Measurements from ENCODE around the gene DNAJA4.
"Not testable (repeated sequence)": the region's sequence is repeated elsewhere in the genome, so short reads cannot be mapped to it uniquely, and the experiment has no call there.

DNAJA4 gene

GRCh38 chr15:78244893-78245292 is 19.5 kb upstream of the DNAJA4 start:
- no peak for DNase-seq

- DNase-seq: not testable (repeated sequence)
These were observed 19.0 kb upstream of the DNAJA4 start for GRCh38 chr15:78245392-78245791.

- DNase-seq: not testable (repeated sequence)
These were observed 18.3 kb upstream of the DNAJA4 start for GRCh38 chr15:78245976-78246620.

DNA sequence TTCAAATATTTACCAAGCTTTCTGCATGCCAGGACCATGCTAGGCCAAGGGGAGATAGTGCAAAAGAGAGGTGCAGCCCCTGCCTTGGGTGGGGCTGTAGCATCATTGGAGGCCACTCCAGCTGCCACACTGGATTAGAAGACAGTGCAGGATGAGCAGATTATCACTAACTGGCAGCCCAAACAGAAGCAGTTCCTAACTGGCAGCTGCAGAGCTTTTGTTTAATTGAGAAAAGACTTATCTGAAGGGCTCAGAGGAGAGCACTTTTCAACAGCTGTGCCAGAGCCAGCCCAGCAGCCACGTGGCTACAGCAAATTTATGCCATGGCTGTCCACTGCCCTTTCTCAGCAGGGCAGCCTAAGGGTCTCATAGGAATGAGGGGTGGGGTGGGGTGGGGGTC is 16.5 kb upstream of the DNAJA4 start:
- DNase-seq: no peak

DNA sequence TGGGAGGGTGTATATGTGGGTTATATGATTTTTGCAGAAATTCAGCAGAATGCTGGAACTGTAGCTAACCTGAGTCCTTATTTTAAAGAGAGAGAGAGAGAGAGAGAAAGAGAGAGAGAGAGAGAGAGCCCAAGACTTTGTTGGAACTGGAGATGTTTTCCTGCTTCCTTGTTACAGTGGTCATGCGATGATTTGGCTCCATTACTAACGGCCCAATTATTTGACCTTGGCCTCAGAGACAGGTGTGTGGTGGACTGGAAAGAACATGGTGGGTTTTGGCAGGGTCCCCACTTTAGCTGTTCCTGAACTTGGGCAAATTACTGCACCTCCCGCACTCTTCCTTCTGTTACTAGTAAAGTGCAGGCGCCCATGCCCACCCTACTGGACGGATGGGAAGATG is 15.2 kb upstream of the DNAJA4 start:
- no peak for DNase-seq

DNA sequence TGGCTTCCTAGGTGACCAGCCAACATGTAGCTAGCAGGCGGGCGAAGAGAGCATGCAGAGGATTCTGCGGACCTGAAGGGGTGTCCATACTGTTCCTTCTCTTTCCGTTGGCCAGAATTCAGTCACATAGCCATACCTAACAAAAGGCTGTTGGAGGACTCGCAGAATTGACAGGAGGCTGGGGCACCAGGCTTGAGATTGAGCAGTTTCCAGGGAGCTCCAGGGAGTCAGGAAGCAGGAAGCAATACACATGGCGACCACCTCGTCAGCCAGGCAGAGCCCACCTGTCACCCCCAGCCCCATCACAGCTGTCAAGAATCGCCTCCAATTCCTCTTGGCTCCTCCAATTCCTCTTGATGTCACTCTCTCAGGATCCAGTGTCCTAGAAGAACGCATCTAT is 13.2 kb upstream of the DNAJA4 start:
- DNase-seq: no peak

DNA sequence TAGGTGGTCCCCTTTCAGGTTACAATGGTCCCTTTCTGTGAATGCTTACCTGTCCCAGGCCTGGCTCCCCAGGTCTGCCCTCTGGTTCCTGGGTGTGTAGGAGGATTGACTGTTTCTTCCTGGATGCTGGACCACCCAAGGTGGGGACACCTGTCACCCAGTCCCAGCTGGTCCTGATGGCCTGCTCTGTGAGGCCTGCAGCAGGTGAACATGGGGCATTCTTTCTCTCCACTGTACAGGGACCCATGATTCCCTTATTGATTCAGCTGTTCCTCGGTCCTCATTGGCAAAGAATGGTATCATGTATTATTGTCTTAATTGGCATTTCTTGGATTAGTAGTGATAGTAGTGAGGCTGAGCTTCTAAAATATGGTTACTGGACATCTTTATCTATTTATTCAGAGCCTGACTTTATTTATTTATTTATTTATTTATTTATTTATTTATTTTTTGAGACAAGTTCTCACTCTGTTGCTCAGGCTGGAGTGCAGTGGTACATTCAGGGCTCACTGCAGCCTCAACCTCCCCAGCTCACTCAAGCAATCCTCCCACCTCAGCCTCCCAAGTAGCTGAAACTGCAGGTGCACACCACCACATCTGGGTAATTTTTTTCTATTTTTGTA is 8.8 kb upstream of the DNAJA4 start:
- DNase-seq: no peak

GRCh38 chr15:78256044-78256437 is 8.3 kb upstream of the DNAJA4 start:
- DNase-seq: no peak

- no peak for DNase-seq
These were observed 6.7 kb upstream of the DNAJA4 start for GRCh38 chr15:78257681-78258080.

- DNase-seq: no peak
These were observed 5.1 kb upstream of the DNAJA4 start for GRCh38 chr15:78259232-78259631.

GRCh38 chr15:78260489-78260888 is 3.9 kb upstream of the DNAJA4 start:
- no peak for DNase-seq

DNA sequence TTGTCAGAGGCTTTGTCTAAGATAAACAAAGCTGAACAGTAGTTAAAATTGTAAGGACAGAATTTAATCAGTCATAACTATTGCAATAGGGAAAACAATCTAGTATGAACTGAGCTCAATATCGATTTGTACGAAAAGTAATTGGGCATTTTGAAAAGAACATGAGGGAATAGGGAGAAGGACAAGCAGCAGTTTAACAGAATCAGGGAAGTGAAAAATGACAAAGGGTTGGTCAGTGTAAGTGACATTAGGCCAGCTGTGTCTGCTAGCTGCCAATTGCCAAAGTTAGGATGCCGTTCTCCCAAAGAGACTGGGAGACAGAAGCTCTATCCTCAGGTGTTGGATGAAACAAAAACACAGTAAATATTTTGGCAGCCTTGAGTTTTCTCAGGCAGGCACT is 3.3 kb upstream of the DNAJA4 start:
- DNase-seq: no peak

- no peak for DNase-seq
These were observed 996 bp upstream of the DNAJA4 start for GRCh38 chr15:78263351-78263781.

DNA sequence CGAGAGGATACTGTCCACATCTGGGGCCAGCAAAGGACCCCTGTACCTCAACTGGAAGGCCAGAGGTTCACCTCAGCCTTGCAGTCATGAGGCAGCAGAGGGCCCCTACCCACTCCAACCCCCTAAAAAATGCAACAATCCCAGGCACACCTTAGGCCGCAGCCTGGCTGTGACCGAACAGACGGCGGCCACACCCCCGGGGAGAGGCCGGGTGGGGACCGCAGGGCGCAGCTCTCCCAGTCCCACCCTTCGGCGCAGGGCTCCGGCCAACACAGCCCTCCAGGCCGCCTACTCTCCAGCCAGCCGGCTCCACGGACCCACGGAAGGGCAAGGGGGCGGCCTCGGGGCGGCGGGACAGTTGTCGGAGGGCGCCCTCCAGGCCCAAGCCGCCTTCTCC is 457 bp upstream of the DNAJA4 start:
- DNase-seq: no peak

DNA sequence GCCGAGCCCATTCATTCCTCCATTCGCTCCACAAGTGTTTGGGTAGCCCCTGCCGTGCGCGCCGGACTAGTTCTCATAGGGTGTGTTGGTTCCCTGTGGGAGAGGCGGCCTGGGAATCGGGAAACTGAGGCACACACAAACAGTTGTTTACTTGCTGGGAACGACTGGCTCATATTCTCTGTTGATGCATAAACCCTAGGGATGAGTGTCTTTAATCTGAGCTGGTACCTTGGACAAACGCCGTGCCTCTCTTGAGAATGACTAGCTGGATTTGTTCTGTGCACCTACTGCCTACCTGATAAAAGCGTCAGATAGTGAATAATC is 737 bp downstream of the DNAJA4 start:
- DNase-seq: no peak

DNA sequence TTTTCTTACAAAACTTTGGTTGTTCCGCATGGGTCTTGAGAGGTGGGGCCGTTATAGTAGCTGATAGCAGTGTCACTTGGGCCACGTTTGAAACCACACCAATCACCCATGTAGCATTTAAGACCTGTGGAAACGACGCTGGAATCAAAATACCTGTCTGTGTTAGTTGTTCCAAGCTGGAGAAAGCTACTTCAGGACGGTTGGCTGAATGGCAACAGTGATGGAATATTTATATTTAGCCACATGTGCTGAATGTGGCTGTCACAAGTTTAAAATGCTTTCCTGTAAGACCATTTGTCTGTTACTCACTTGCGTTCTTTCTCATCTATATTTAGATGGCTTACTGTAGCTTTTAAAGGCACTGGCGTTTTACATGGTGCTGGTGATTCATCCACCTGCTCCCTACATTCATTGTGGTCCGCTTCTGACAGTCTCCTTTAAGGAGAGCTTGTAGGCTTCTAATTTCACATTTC is 1.4 kb downstream of the DNAJA4 start:
- DNase-seq: no peak

DNA sequence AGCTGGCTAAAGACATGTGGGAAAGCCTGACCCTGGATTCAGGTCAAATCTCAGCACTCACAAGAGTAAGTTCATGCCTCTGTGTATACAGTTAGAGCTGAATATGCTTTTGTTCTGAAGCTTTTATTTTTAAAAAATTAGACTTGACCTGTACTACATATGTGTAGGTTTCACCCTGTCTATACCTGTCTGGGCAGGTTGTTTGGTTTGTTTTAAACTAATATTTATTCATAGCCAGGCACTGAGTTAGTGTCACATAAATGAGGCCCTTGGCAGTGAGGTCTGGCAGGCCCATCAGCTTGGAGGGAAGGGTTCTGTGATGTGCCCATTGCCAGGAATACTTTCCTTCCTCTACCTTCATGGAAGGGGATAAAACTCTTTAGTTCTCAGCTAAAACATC is 1.9 kb downstream of the DNAJA4 start:
- no peak for DNase-seq

GRCh38 chr15:78266806-78267205 is 2.4 kb downstream of the DNAJA4 start:
- no peak for DNase-seq

- DNase-seq: no peak
These were observed 8.0 kb downstream of the DNAJA4 start for GRCh38 chr15:78272316-78272715.

- DNase-seq: no peak
These were observed 8.4 kb downstream of the DNAJA4 start for GRCh38 chr15:78272776-78273175.

DNA sequence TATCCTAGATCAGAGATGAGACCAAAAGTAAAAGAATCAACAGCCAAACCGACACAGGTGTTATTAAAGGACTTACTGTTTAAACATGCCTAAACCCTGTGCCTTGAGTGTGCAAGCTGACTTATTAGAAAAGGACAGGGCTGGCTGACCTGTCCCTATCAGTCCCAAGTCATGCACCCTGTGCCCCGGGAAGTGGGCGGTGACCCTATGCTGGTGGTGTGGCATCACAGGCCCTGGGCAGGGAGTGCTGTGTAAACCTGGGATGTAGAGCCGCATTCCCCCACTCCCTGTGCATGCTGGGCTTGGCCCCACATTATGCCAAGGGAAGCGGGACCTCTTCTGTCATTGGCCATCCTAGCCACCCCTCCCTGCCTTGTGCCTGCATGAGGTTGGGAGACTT is 10.6 kb downstream of the DNAJA4 start:
- DNase-seq: no peak

DNA sequence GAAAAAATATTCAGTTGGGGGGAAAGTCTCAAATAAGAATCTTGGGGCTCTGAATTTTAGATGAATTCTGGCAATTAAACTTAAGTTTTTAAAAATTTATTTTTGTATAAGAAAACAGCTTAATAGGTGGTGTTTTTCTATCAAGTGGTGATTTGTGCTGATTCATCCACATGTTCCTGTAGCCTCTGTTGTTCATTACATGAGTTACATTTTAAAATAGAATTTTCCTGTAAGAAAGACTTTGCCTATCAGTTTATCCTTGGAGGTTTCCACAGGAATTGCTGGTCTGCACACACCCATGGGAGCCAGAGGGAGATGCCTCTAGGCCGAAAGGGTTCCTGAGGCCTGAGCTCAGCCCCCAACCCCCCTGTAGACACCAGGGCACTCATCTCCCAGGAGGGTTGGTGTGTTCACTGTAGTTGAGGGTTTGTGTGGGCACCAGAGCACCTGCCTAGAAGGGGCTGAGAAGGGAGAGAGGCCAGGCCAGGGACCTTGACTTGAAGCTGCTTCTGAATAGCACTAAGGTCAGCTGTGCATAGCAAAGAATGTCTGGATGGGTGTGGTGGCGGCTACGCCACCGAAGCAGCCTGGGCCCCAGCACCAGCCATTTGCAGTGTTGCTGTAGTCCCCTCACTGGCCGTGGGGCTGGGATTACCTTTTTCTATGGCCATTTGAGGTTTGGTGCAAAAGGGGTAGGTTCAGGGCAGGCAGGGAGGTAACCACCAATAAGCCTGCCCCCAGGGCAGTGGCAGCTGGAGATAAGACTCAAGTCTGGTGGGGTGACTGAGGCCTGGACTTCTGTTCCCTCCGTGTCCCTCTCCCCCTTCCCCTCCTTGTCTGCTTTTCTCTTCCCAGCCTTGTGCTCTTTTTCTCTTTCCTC is 11.9 kb downstream of the DNAJA4 start:
- DNase-seq: no peak

- DNase-seq: no peak
These were observed 16.1 kb downstream of the DNAJA4 start for GRCh38 chr15:78280319-78281072.

Measured in NCI-H187 treated with DMSO at 0.1 percent for 48 hours (cell line).